ENCODE data around the gene CPSF7. TPM values are rescaled to one million over a fixed set of nuclear protein-coding genes. Genes with fewer than 3 reads are reported as not detected.

Gene CPSF7
- total RNA-seq, 1 donor = 49.0 TPM

DNA sequence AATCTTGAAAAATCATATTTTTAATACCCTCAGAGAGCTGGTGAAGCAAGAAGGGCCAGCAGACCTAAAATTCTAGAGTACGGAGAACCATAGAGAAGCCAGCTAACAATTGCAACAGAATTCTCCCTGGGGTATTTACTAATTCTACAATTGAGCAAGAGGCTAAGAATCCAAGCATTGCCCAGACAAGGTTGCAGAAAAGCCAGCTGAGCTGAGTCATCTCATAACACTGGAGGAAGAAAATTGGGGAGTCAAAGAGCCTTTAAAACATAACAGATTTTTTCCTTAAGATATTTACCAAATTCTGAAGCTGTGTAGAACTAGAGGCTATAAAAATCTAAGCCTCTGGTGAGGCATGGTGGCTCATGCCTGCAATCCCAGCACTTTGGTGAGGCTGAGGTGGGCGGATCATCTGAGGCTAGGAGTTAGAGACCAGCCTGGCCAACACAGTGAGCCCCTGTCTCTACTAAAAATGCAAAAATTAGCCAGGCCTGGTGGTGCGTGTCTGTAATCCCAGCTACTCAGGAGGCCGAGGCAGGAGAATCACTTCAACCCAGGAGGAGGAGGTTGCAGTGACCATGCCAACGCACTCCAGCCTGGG, 51.0 kb downstream of the CPSF7 start:
- Histone ChIP-seq H3K4me3 (ENCODE audit: low read length) (no peak overlapping the region), H3K4me1 (ENCODE audit: insufficient read depth, low read length) (peaks cover 23% of the 10 kb centered on the region), H3K27me3 (ENCODE audit: insufficient read depth, low read length) (no peaks in the 10 kb centered on the region), H3K9me3 (ENCODE audit: low read depth, low read length) (no peaks in the 10 kb centered on the region)

DNA sequence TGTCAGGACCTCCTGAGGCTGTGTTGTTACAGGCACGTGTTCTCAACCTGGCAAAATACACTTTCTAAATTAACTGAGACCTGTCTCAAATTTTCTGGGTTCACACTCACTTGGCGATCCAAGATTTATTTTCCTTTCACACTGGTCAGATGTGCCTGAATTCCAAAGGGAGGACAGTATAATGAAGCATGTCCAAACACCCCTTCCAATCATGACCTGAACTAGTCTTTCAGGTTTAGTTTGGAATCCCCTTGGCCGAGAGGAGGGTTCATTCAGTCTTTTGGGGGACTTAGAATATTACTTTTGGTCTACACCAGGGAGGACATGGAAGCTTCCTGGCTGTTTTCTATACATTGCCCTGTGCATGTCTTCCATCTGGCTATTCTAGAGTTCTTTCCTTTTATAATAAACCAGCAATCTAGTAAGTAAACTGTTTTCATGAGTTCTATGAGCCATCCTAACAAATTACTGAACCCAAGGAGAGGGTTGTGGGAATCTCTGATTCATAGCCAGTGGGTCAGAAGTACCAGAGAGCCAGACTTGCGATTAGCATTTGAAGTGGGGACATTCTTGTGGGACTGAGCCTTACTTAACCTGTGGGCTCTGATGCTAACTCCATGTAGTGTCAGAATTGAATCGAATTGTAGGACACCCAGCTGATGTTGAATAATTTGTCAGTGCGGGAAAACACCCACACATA, 52.2 kb downstream of the CPSF7 start:
- Histone ChIP-seq H3K4me3 (ENCODE audit: low read length) (no peak overlapping the region), H3K9me3 (ENCODE audit: low read depth, low read length) (no peaks in the 10 kb centered on the region), H3K27me3 (ENCODE audit: insufficient read depth, low read length) (no peaks in the 10 kb centered on the region), H3K4me1 (ENCODE audit: insufficient read depth, low read length) (peaks cover 23% of the 10 kb centered on the region)

DNA sequence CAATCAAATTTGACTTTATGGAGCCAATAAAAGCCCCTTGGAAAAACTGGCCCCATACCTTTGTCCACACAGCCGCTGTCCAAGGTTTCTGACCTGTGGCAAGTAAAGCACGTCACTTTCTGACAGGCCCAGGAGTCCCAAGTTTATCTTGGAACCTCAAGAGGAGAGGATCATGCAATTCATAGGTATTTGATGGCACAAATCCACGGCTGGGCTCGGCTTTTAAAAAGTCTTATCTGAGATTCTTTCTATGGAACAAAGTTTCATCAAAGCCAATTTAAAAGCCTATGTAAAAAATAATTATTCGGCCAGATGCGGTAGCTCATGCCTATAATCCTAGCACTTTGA, 54.0 kb downstream of the CPSF7 start:
- no peaks in the 10 kb centered on the region for H3K9me3 ChIP-seq (ENCODE audit: low read depth, low read length)
- H3K4me1 ChIP-seq (ENCODE audit: insufficient read depth, low read length) = peaks cover 17% of the 10 kb centered on the region
- H3K27me3 ChIP-seq (ENCODE audit: insufficient read depth, low read length) = no peaks in the 10 kb centered on the region
- no peak overlapping the region for H3K4me3 ChIP-seq (ENCODE audit: low read length)

DNA sequence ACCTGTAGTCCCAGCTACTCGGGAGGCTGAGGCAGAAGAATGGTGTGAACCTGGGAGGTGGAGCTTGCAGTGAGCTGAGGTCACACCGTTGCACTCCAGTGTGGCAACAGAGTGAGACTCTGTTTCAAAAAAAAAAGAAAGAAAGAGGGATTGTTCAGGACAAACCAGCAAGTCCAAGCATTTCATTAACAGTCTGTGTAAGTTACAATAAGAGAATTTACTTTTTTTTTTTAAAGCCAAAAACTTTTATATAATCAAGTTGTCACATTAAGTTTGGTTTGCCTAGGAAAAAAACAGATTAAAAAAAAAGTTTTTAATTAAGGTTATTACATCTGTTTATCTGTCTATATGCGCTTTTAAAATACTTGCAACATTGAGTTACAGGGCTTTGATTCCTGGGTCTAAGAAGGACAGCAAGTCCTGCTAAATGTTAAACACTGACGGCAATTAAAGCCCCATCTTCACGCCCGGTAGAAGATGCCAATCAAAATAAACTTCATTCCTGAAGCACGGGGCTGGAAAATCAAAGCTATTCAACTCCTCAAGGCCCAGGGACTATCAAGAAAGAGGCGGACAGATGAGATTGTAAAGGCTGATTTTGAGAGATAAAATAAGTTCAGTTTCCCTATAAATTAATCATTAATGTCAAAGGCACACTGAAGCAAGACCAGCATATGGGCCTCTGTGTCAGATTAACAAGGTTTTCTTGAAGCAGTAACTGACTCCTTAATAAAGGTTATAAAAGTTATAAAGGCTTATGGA, 56.9 kb downstream of the CPSF7 start:
- H3K4me1 ChIP-seq (ENCODE audit: insufficient read depth, low read length) = peaks cover 1% of the 10 kb centered on the region
- H3K27me3 ChIP-seq (ENCODE audit: insufficient read depth, low read length) = no peaks in the 10 kb centered on the region
- no peak overlapping the region for H3K4me3 ChIP-seq (ENCODE audit: low read length)
- no peaks in the 10 kb centered on the region for H3K9me3 ChIP-seq (ENCODE audit: low read depth, low read length)

DNA sequence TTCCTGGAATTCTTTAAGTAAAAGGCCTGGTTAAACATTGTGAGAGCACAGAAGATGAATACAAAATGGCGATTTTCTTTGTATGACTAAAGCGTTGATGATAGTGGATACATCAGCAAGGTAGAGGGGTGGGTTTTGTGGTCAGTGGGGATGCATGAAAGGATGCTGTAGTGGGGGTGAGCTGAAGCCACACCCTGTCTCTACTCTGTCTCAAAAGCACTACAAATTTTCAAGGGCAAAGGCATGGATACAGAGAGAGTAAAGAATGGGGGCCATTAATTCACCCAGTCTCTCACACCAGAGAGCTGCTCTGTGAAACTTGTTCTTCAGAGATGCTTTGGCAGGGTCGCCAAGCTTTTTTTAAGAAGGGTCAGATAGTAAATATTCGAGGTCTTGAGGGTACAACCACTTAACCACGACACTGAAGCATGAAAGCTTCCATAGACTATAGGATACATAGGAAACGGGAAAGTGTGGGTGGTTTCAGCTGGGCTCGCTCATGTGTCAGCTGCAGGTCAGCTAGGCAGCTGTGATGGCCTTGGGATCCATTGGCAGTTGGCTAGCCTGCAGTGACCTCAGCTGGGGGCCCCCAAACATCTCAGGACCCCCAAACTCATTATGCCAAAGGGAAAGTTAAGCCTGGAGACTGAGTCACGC, 59.3 kb downstream of the CPSF7 start:
- Histone ChIP-seq H3K4me1 (ENCODE audit: insufficient read depth, low read length) (no peaks in the 10 kb centered on the region), H3K27me3 (ENCODE audit: insufficient read depth, low read length) (no peaks in the 10 kb centered on the region), H3K9me3 (ENCODE audit: low read depth, low read length) (no peaks in the 10 kb centered on the region), H3K4me3 (ENCODE audit: low read length) (no peak overlapping the region)

DNA sequence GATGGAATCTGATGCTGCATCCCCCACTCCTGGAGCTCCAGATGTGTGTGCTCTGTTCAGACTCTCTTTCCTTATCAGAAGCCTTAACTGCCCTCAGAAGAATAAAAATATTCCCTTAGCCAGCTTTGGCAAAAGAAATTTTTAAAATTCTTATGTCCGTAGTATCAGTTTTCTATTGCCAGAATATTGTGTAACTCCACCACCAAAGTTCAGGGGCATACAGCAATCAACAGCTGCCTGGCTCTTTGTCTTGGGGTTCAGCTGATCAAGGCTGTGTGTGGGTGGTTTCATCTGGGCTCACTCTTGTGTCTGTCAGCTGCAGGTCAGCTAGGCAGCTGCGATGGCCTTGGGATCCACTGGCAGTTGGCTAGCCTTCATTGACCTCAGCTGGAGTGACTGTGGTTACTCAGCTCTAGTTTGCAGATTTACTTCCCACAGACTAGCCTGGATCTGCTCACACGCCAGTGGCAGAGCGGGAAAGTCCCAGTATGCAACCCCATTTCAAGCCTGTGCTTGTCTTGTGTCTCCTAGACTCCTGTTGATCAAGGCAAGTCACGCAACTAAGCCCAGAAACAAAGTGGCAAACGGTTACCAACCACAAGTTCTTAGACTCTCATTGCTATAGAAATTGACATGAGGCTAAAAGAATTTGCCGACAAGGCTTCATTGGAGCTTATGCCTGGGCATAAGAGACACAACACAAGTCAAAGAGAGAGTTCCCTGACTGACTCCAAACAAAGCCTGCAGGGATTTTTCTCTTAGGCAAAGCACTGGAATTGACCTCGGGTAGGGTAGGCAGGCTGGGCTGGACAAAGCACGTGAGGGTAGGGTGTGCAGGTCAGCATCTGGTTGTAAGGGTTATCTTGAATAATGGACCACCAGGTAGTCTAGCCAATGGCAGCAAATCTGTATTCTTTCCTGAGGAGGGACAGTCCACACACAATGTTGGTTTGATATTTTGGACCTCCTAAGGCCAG, 60.1 kb downstream of the CPSF7 start:
- Histone ChIP-seq H3K27me3 (ENCODE audit: insufficient read depth, low read length) (no peaks in the 10 kb centered on the region), H3K4me1 (ENCODE audit: insufficient read depth, low read length) (no peaks in the 10 kb centered on the region), H3K9me3 (ENCODE audit: low read depth, low read length) (no peaks in the 10 kb centered on the region), H3K4me3 (ENCODE audit: low read length) (no peak overlapping the region)

DNA sequence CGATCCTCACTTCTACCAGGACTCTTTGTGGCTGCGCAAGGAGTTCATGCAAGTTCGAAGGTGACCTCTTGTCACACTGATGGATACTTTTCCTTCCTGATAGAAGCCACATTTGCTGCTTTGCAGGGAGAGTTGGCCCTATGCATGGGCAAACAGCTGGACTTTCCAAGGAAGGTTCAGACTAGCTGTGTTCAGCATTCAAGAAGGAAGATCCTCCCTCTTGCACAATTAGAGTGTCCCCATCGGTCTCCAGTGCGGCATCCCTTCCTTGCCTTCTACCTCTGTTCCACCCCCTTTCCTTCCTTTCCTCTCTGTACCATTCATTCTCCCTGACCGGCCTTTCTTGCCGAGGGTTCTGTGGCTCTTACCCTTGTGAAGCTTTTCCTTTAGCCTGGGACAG, 61.1 kb downstream of the CPSF7 start:
- no peaks in the 10 kb centered on the region for H3K9me3 ChIP-seq (ENCODE audit: low read depth, low read length)
- no peaks in the 10 kb centered on the region for H3K27me3 ChIP-seq (ENCODE audit: insufficient read depth, low read length)
- no peak overlapping the region for H3K4me3 ChIP-seq (ENCODE audit: low read length)
- H3K4me1 ChIP-seq (ENCODE audit: insufficient read depth, low read length) = peaks cover 4% of the 10 kb centered on the region

DNA sequence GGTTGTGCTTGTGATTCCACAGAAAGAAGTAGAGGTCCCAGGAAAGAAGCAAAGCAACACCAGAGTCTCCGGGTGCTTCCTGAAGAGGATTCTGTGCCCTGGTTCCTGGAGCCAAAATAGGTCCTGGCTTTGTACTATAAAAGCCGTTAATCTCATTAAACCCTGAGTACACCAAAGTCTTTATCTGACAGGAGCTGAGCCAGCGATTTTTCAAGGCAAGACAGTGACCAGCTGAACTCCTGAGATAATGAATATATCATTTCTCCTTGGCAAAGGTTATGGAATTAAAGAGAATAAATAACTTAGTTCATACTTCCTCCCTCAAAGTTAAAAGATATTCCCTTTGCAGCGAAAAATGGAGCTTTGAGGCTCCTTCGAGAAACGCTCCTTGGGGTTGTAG, 62.4 kb downstream of the CPSF7 start:
- Histone ChIP-seq H3K4me3 (ENCODE audit: low read length) (no peak overlapping the region), H3K4me1 (ENCODE audit: insufficient read depth, low read length) (peaks cover 16% of the 10 kb centered on the region), H3K27me3 (ENCODE audit: insufficient read depth, low read length) (no peaks in the 10 kb centered on the region), H3K9me3 (ENCODE audit: low read depth, low read length) (no peaks in the 10 kb centered on the region)

DNA sequence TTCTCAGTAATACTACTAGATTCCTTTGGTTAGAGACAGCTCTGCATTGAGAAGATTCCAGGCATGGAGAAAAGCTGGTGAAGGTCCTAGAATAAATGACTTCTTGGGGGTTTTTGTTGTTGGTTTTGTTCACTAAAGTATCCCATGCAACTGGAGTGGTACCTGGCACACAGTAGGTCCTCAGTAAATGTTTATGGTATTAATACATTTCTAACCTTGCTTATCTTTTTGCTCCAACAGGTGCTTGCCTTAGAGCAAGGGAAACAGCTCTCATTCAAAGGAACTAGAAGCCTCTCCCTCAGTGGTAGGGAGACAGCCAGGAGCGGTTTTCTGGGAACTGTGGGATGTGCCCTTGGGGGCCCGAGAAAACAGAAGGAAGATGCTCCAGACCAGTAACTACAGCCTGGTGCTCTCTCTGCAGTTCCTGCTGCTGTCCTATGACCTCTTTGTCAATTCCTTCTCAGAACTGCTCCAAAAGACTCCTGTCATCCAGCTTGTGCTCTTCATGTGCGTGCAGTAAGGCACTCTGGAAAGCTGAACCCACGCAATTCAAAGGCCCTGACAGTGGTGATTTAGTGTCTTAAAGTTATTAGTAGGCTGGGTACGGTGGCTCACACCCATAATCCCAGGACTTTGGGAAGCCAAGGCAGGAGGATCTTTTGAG, 65.6 kb downstream of the CPSF7 start:
- H3K4me1 ChIP-seq (ENCODE audit: insufficient read depth, low read length) = peaks cover 39% of the 10 kb centered on the region
- H3K27me3 ChIP-seq (ENCODE audit: insufficient read depth, low read length) = no peaks in the 10 kb centered on the region
- H3K4me3 ChIP-seq (ENCODE audit: low read length) = no peak overlapping the region
- no peaks in the 10 kb centered on the region for H3K9me3 ChIP-seq (ENCODE audit: low read depth, low read length)

DNA sequence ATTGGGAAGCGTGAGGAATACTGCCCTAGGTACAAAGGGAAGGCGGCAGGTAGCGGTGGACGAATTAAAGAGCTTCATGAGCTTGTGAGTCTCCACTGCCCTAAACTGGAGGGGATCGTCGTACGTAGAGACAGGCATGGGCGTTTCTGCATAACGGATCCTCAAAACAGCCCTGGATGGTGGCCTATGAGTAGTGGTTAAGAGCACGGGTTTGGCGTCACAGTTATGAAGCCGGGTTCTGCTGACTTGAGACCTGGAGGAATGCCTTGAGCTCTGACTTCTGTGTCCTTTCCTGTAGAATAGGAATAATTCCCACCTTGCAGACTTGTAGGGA, 67.3 kb downstream of the CPSF7 start:
- Histone ChIP-seq H3K4me3 (ENCODE audit: low read length) (peak overlapping the region; percentile 93), H3K9me3 (ENCODE audit: low read depth, low read length) (no peaks in the 10 kb centered on the region), H3K27me3 (ENCODE audit: insufficient read depth, low read length) (no peaks in the 10 kb centered on the region), H3K4me1 (ENCODE audit: insufficient read depth, low read length) (peaks cover 56% of the 10 kb centered on the region)

DNA sequence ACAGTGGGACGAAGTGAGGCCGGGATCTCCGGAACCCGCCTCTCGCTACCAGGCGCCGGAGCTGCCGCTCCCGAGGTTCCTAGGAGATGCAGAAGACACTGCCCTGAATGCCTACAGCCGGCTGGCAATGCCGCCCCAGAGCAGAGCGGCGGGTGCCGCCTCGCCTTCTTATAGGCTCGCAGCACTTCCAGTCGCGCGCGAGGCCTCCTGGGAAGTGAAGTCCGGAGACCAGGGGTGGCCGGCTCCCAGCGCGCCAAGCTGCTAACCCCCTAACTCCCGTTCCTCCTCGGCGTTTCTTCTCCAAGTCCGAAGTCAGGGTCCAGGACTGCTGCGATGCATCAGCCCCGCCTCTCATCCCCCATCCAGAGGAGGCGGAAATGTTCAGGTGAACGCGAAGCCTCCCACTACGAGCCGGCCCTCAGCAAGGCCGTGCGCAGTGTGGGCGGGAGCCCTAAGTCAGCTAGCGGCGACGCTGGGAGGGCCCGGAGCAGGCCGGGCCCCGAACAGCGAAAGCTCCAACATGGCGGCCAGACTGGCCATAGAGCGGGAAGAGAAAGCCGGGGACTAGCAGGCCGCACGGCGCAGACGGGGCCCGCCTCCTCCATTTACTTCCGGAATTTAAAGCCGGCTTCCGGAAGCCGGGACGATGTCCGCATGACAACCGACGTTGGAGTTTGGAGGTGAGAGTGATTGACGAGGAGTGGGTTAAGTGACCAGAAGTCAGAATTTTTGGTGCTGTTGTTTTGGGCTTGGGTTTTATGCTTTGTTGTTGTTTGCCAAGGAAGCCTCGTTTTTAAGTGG, 67.8 kb downstream of the CPSF7 start, which contains the start of the genes CYB561A3 and TMEM138:
Gene CYB561A3 (minus strand): TSS at position 142 of the 801 bp plus-strand sequence. CDS start 5,169 bp downstream, outside the sequence.
Gene TMEM138 (plus strand): TSS at position 634 of the 801 bp plus-strand sequence. CDS start 2,017 bp downstream, outside the sequence.
- peaks cover 61% of the 10 kb centered on the region for H3K4me1 ChIP-seq (ENCODE audit: insufficient read depth, low read length)
- no peaks in the 10 kb centered on the region for H3K27me3 ChIP-seq (ENCODE audit: insufficient read depth, low read length)
- H3K4me3 ChIP-seq (ENCODE audit: low read length) = peak within 1 kb of the TSS; percentile 93
- no peaks in the 10 kb centered on the region for H3K9me3 ChIP-seq (ENCODE audit: low read depth, low read length)

DNA sequence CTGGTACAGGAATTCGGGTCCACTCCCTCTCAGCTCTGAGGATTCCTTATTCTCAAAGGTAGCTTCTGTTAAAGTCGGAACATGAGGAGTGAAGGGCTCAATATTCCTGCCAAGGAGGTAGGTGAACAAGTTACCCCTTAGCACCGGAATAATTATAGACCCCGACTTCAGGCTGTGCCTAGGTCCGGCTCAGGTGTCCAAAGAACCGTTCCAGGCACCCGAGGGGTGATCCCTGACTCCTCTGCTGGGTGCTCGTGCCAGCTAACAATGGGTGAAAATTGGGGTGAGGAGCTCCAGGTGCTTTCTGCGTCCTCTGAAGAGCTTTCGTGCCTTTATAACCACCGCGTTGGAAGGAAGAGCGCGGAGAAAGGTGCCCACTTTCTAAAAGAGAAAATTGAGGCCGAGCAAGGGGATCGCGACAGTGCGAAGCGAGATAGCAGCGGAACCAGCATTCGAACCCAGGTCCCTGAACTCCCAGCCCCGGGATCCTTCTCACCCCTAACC, 68.5 kb downstream of the CPSF7 start:
- H3K9me3 ChIP-seq (ENCODE audit: low read depth, low read length) = no peaks in the 10 kb centered on the region
- peak overlapping the region; percentile 93 for H3K4me3 ChIP-seq (ENCODE audit: low read length)
- H3K4me1 ChIP-seq (ENCODE audit: insufficient read depth, low read length) = peaks cover 68% of the 10 kb centered on the region
- no peaks in the 10 kb centered on the region for H3K27me3 ChIP-seq (ENCODE audit: insufficient read depth, low read length)

DNA sequence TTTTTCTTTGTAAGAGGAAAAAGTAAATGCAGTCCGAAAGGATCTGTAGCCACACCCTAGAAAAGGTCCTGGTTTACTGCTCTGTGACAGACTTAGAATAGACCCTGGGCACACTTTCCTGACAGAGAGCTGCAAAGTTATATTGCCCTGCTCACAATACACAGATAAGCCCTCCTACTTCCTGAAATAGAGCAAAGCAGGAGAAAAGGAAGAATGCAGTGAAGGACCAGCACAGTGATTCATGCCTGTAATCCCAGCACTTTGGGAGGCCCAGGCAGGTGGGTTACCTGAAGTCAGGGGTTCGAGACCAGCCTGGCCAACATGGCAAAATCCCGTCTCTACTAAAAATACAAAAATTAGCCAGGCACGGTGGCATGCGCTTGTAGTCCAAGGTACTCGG, 70.3 kb downstream of the CPSF7 start:
- Histone ChIP-seq H3K4me3 (ENCODE audit: low read length) (no peak overlapping the region), H3K27me3 (ENCODE audit: insufficient read depth, low read length) (no peaks in the 10 kb centered on the region), H3K4me1 (ENCODE audit: insufficient read depth, low read length) (peaks cover 71% of the 10 kb centered on the region), H3K9me3 (ENCODE audit: low read depth, low read length) (no peaks in the 10 kb centered on the region)

Measured in mononuclear cell (primary cell).